Measurements from ENCODE around the gene ELN.

The ELN gene

GRCh38 chr7:73985737-73986141, 42.2 kb upstream of the ELN start:
- Histone ChIP-seq H3K4me1 (ENCODE audit: control insufficient read depth, low read length) (peaks cover 5% of the 10 kb centered on the region), H3K4me2 (ENCODE audit: low read length) (no peak overlapping the region), H4K20me1 (ENCODE audit: control insufficient read depth, insufficient read depth, low read depth, low read length) (no peaks in the 10 kb centered on the region), H3K27ac (ENCODE audit: low read depth, low read length) (no peak overlapping the region), H3F3A (ENCODE audit: control insufficient read depth, insufficient read depth) (no peaks in the 10 kb centered on the region), H3K9me3 (ENCODE audit: control insufficient read depth, insufficient read depth, low read length) (no peaks in the 10 kb centered on the region), H3K4me3 (ENCODE audit: low read length) (no peak overlapping the region), H3K27me3 (ENCODE audit: control insufficient read depth, low read length) (0 out of 2 replicates have a peak, but pooled peaks cover 4% of the 10 kb centered on the region), H3K9me2 (replicated peaks; ENCODE audit: control insufficient read depth, low read length) (no peaks in the 10 kb centered on the region), H3K79me2 (ENCODE audit: control insufficient read depth, low read length) (no peaks in the 10 kb centered on the region), H3K36me3 (ENCODE audit: control insufficient read depth, low read length) (no peaks in the 10 kb centered on the region)
- TF ChIP-seq EZH2phosphoT487 (IDR thresholded peaks at IDR 0.05; ENCODE audit: borderline replicate concordance, low read length) = no peak
- no peak for TF ChIP-seq CTCF (IDR thresholded peaks at IDR 0.05; ENCODE audit: low read depth, low read length, poor library complexity, severe bottlenecking)

- H3F3A ChIP-seq (ENCODE audit: control insufficient read depth, insufficient read depth) = no peaks in the 10 kb centered on the region
- H3K9me2 ChIP-seq (replicated peaks; ENCODE audit: control insufficient read depth, low read length) = no peaks in the 10 kb centered on the region
- no peaks in the 10 kb centered on the region for H4K20me1 ChIP-seq (ENCODE audit: control insufficient read depth, insufficient read depth, low read depth, low read length)
- no peak overlapping the region for H3K4me3 ChIP-seq (ENCODE audit: low read length)
- no peaks in the 10 kb centered on the region for H3K36me3 ChIP-seq (ENCODE audit: control insufficient read depth, low read length)
- no peaks in the 10 kb centered on the region for H3K9me3 ChIP-seq (ENCODE audit: control insufficient read depth, insufficient read depth, low read length)
- no peak overlapping the region for H3K27ac ChIP-seq (ENCODE audit: low read depth, low read length)
- H3K27me3 ChIP-seq (ENCODE audit: control insufficient read depth, low read length) = 0 out of 2 replicates have a peak, but pooled peaks cover 4% of the 10 kb centered on the region
- no peaks in the 10 kb centered on the region for H3K79me2 ChIP-seq (ENCODE audit: control insufficient read depth, low read length)
- TF ChIP-seq CTCF (IDR thresholded peaks at IDR 0.05; ENCODE audit: low read depth, low read length, poor library complexity, severe bottlenecking) = no peak
- peaks cover 5% of the 10 kb centered on the region for H3K4me1 ChIP-seq (ENCODE audit: control insufficient read depth, low read length)
- H3K4me2 ChIP-seq (ENCODE audit: low read length) = no peak overlapping the region
Observed at GRCh38 chr7:73986158-73986631, 41.8 kb upstream of the ELN start.

- Histone ChIP-seq H3K36me3 (ENCODE audit: control insufficient read depth, low read length) (no peaks in the 10 kb centered on the region), H4K20me1 (ENCODE audit: control insufficient read depth, insufficient read depth, low read depth, low read length) (no peaks in the 10 kb centered on the region), H3K27me3 (ENCODE audit: control insufficient read depth, low read length) (no peaks in the 10 kb centered on the region), H3K27ac (ENCODE audit: low read depth, low read length) (no peak overlapping the region), H3K9me3 (ENCODE audit: control insufficient read depth, insufficient read depth, low read length) (no peaks in the 10 kb centered on the region), H3K79me2 (ENCODE audit: control insufficient read depth, low read length) (no peaks in the 10 kb centered on the region), H3K9me2 (replicated peaks; ENCODE audit: control insufficient read depth, low read length) (no peaks in the 10 kb centered on the region), H3K4me1 (ENCODE audit: control insufficient read depth, low read length) (peaks cover 3% of the 10 kb centered on the region), H3K4me2 (ENCODE audit: low read length) (no peak overlapping the region), H3F3A (ENCODE audit: control insufficient read depth, insufficient read depth) (no peaks in the 10 kb centered on the region), H3K4me3 (ENCODE audit: low read length) (no peak overlapping the region)
- TF ChIP-seq EZH2phosphoT487 (IDR thresholded peaks at IDR 0.05; ENCODE audit: borderline replicate concordance, low read length) (no peak), CTCF (IDR thresholded peaks at IDR 0.05; ENCODE audit: low read depth, low read length, poor library complexity, severe bottlenecking) (no peak)
Observed at GRCh38 chr7:73987298-73987697, 40.7 kb upstream of the ELN start.

- Histone ChIP-seq H3K36me3 (ENCODE audit: control insufficient read depth, low read length) (no peaks in the 10 kb centered on the region), H3F3A (ENCODE audit: control insufficient read depth, insufficient read depth) (no peaks in the 10 kb centered on the region), H4K20me1 (ENCODE audit: control insufficient read depth, insufficient read depth, low read depth, low read length) (no peaks in the 10 kb centered on the region), H3K27ac (ENCODE audit: low read depth, low read length) (no peak overlapping the region), H3K27me3 (ENCODE audit: control insufficient read depth, low read length) (no peaks in the 10 kb centered on the region), H3K79me2 (ENCODE audit: control insufficient read depth, low read length) (no peaks in the 10 kb centered on the region), H3K4me1 (ENCODE audit: control insufficient read depth, low read length) (no peaks in the 10 kb centered on the region), H3K4me3 (ENCODE audit: low read length) (no peak overlapping the region), H3K4me2 (ENCODE audit: low read length) (no peak overlapping the region), H3K9me2 (replicated peaks; ENCODE audit: control insufficient read depth, low read length) (no peaks in the 10 kb centered on the region), H3K9me3 (ENCODE audit: control insufficient read depth, insufficient read depth, low read length) (no peaks in the 10 kb centered on the region)
- no peak for TF ChIP-seq EZH2phosphoT487 (IDR thresholded peaks at IDR 0.05; ENCODE audit: borderline replicate concordance, low read length)
- no peak for TF ChIP-seq CTCF (IDR thresholded peaks at IDR 0.05; ENCODE audit: low read depth, low read length, poor library complexity, severe bottlenecking)
Observed at GRCh38 chr7:73988197-73988596, 39.8 kb upstream of the ELN start.
